ENCODE measurements around the gene PIK3R4. TPM values are rescaled to one million over a fixed set of nuclear protein-coding genes. Genes with fewer than 3 reads are reported as not detected.

Gene PIK3R4
- polyA plus RNA-seq, 1 of the 3 experiments (the other 2 are of a cell fraction) = 27.2 TPM

Other genes with a start within 250 kb of the PIK3R4 start
- gene COL6A6, start 229.7 kb downstream of the PIK3R4 start, polyA plus RNA-seq (2012; rRNA removed) = not detected in 2 replicates
- 35.6 and 48.1 TPM in 2 replicates for gene ATP2C1, start 147.3 kb upstream of the PIK3R4 start, polyA plus RNA-seq (2012; rRNA removed)